ENCODE data around the gene RPL5. TPM values are rescaled to one million over a fixed set of nuclear protein-coding genes. Genes with fewer than 3 reads are reported as not detected.
"Not testable (repeated sequence)": the region's sequence is repeated elsewhere in the genome, so short reads cannot be mapped to it uniquely, and the experiment has no call there.

RPL5 gene
- 1,000 to 10,000 TPM; 1,555 to 2,814 (median 2,267) TPM for polyA plus RNA-seq (ENCODE audit: low read depth in 6 of 6)

DNA sequence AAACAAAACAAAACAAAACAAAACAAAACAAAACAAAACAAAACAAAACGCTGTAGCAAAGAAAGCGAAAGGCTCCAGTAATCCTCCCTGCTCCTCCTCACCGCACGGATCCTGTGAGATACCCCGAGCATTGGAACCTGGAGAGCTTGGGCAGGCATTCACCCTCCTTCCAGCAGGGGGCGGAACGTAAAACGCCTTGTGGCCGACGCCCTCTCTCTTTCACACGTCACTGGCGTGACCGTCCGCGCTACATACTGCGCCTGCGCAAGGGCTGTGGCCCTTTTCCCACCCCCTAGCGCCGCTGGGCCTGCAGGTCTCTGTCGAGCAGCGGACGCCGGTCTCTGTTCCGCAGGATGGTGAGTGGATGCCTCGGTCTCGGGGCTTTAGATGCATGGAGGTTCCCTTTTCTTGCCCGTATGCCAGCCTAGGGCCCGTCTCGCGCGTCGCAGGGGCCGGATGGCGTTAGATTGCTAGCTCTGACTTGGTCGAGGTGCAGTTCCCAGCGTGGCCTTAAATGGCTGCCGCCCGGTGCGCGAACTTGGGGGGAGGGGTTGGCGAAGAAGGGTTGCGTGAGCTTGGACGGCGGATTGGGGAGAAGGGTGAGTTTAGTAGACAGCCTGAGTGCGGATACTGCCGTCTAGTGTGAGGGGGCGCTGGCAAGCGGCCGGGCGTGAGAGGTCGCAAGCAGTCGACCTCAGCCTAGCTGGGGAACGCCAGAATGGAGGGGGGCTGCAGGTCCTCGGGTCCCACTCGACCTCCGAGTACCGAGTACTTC is at the start of gene RPL5:
Gene RPL5 (plus strand): TSS at position 279 of the 775 bp plus-strand sequence. CDS start 75 bp downstream, at position 354.
- DNase-seq (peak; percentile 99), ATAC-seq (ENCODE audit: low read depth in 2 of 2) (peak; percentile 87 to 88)
- Mint-ChIP-seq H3K36me3 (peaks cover 6 to 16% of the 10 kb centered on the region in 2 donors), H3K4me3 (peak within 1 kb of the TSS; percentile 95 to 100 (median 98)), H3K27ac (peak within 1 kb of the TSS; percentile 95 to 100 (median 98)), H3K9me3 (no peaks in the 10 kb centered on the region), H3K27me3 (no peaks in the 10 kb centered on the region), H3K4me1 (peaks cover 27 to 53% (median 32%) of the 10 kb centered on the region in 3 donors)

GRCh38 chr1:92783550-92783949 is 48.3 kb upstream of the RPL5 start:
- not testable (repeated sequence) for ATAC-seq (ENCODE audit: low read depth in 2 of 2); DNase-seq; H3K9me3 Mint-ChIP-seq; H3K36me3 Mint-ChIP-seq; H3K27me3 Mint-ChIP-seq
- H3K27ac Mint-ChIP-seq, result peak overlapping the region; percentile 83 to 95 (median 89)
- H3K4me1 Mint-ChIP-seq, result peaks cover 16 to 34% (median 21%) of the 10 kb centered on the region in 3 donors
- H3K4me3 Mint-ChIP-seq, result peak overlapping the region; percentile 80 to 94 (median 87)

GRCh38 chr1:92784021-92784638 is 47.7 kb upstream of the RPL5 start:
- Mint-ChIP-seq H3K4me1 (peaks cover 16 to 34% (median 20%) of the 10 kb centered on the region in 3 donors), H3K4me3 (peak overlapping the region; percentile 80 to 94 (median 87)), H3K9me3 (no peaks in the 10 kb centered on the region), H3K27ac (peak overlapping the region; percentile 83 to 95 (median 89)), H3K27me3 (no peaks in the 10 kb centered on the region), H3K36me3 (peaks cover 0 to 4% of the 10 kb centered on the region in 2 donors)
- DNase-seq (peak; percentile 31), ATAC-seq (ENCODE audit: low read depth in 2 of 2) (no peak)

DNA sequence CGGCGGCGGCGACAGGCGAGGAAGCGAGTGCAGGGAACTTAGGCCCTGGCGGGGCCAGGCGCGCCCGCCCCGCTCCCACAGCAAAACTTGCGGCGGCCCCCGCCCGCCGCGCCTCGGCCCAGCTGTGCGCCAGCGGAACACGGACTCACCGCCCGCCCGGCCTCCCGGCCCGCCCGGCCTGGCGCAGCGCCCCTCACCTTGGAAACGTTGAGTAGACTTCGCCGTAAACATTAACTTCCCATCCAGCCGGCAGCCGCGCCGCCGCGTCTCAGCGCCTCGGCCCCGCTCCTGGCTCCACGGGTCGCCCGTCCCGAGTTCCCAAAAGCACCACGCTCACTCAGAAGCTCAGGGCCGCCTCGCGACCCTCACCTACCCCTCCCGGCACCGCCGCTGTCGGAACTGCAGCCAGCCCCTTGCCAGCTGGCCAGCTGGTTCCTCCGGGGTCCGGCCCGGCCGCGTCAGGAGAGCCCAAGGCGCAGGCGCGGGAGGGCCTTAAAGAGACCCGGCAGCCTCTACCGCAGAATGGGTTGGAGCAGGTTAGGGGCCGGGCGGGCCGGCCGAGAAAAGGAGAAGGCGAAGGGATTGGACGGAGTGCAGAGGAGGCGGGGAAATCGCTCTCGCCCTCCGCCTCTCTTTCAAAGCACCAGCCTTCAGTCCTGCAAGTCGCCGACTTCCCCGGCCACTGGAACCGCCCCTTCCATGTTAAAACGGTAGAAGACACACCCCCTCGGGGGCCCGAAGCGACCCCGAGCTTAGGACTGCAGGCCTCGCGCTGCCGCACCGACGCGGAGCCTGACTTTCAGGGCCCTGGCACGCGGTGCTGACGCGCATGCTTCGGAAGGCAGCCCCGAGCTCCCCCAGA is 47.0 kb upstream of the RPL5 start, which contains the start of gene EVI5:
Gene EVI5 (minus strand): TSS at position 470 of the 862 bp plus-strand sequence. CDS start 48,562 bp downstream, outside the sequence.
- H3K27me3 Mint-ChIP-seq, result no peaks in the 10 kb centered on the region
- H3K4me1 Mint-ChIP-seq, result peaks cover 16 to 33% (median 20%) of the 10 kb centered on the region in 3 donors
- no peaks in the 10 kb centered on the region for H3K9me3 Mint-ChIP-seq
- peak; percentile 83 to 85 for ATAC-seq (ENCODE audit: low read depth in 2 of 2)
- peak; percentile 90 for DNase-seq
- H3K27ac Mint-ChIP-seq, result peak within 1 kb of the TSS; percentile 87 to 98 (median 96)
- peak within 1 kb of the TSS; percentile 83 to 94 (median 89) for H3K4me3 Mint-ChIP-seq
- peaks cover 0 to 4% of the 10 kb centered on the region in 2 donors for H3K36me3 Mint-ChIP-seq

GRCh38 chr1:92786111-92786901 is 45.5 kb upstream of the RPL5 start:
- H3K4me1 Mint-ChIP-seq, result peaks cover 16 to 31% (median 20%) of the 10 kb centered on the region in 3 donors
- H3K27me3 Mint-ChIP-seq, result peaks cover 0 to 8% (median 4%) of the 10 kb centered on the region in 3 donors
- peak overlapping the region in 5 of 6 donors; percentile 61 to 95 (median 82) for H3K27ac Mint-ChIP-seq
- H3K9me3 Mint-ChIP-seq, result no peaks in the 10 kb centered on the region
- H3K4me3 Mint-ChIP-seq, result peak overlapping the region in 7 of 8 donors; percentile 3 to 80 (median 50)
- peaks cover 0 to 4% of the 10 kb centered on the region in 2 donors for H3K36me3 Mint-ChIP-seq
- no peak for DNase-seq
- ATAC-seq (ENCODE audit: low read depth in 2 of 2), result no peak

DNA sequence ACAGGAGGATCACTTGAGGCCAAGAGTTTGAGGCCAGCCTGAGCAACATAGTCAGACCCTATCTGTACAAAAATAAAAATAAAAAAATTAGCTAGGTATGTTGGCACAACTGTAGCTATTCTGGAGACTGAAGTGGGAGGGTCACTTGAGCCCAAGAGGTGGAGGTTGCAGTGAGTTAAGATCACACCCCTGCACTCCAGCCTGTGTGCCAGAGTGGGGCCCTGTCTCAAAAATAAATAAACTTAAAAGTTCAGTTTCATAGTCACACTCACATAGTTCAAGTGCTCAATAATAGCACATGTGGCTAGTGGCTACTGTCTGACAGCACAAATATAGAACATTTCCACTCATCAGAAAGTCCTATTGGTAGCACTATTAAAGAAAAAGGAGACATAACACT is 41.8 kb upstream of the RPL5 start:
- peaks cover 0 to 27% (median 7%) of the 10 kb centered on the region in 3 donors for H3K27me3 Mint-ChIP-seq
- H3K27ac Mint-ChIP-seq, result no peak overlapping the region
- H3K36me3 Mint-ChIP-seq, result no peaks in the 10 kb centered on the region
- no peak overlapping the region for H3K4me3 Mint-ChIP-seq
- no peak for ATAC-seq (ENCODE audit: low read depth in 2 of 2)
- H3K4me1 Mint-ChIP-seq, result peaks cover 6 to 9% (median 7%) of the 10 kb centered on the region in 3 donors
- no peak for DNase-seq
- peaks cover 0 to 4% (median 0%) of the 10 kb centered on the region in 7 donors for H3K9me3 Mint-ChIP-seq

- H3K27ac Mint-ChIP-seq, result no peak overlapping the region
- peaks cover 0 to 4% (median 4%) of the 10 kb centered on the region in 3 donors for H3K4me1 Mint-ChIP-seq
- H3K9me3 Mint-ChIP-seq, result peaks cover 0 to 4% (median 0%) of the 10 kb centered on the region in 7 donors
- no peak overlapping the region for H3K4me3 Mint-ChIP-seq
- ATAC-seq (ENCODE audit: low read depth in 2 of 2), result no peak
- no peak for DNase-seq
- H3K27me3 Mint-ChIP-seq, result peaks cover 0 to 27% (median 9%) of the 10 kb centered on the region in 3 donors
- no peaks in the 10 kb centered on the region for H3K36me3 Mint-ChIP-seq
These were observed 41.0 kb upstream of the RPL5 start for GRCh38 chr1:92790867-92791266.

DNA sequence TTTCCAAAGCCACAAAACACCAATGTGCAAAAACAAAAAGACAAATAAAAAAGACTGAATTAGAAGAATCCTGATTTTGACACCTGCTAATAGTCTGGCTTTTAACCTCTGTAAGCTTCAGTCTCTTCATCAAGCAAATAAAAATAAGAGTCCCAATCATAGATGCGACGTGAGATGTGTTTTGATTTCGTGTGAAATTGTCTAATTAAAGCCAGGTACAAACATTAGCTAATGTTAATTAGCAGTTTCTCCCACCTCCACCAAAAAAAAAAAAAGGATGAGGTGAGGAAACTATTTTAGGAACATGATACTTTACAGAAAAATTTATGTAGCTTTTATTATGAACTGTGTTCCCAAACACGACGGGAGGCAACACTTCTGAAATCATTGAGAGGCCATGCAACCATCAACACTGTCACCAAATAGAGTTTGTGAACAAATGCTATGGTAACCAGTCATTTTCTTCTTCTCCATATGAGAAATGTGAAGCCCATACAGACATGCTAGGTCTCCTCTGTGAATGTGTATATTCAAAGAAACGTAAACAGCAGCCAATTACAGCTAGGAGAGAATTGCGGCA is 40.3 kb upstream of the RPL5 start:
- no peak for ATAC-seq (ENCODE audit: low read depth in 2 of 2)
- DNase-seq, result no peak
- no peak overlapping the region for H3K27ac Mint-ChIP-seq
- H3K27me3 Mint-ChIP-seq, result peaks cover 0 to 27% (median 9%) of the 10 kb centered on the region in 3 donors
- no peak overlapping the region for H3K4me3 Mint-ChIP-seq
- H3K36me3 Mint-ChIP-seq, result no peaks in the 10 kb centered on the region
- peaks cover 0 to 4% (median 0%) of the 10 kb centered on the region in 7 donors for H3K9me3 Mint-ChIP-seq
- H3K4me1 Mint-ChIP-seq, result peaks cover 0 to 1% (median 1%) of the 10 kb centered on the region in 3 donors

GRCh38 chr1:92792340-92792782 is 39.5 kb upstream of the RPL5 start:
- no peaks in the 10 kb centered on the region for H3K36me3 Mint-ChIP-seq
- peaks cover 0 to 4% (median 0%) of the 10 kb centered on the region in 7 donors for H3K9me3 Mint-ChIP-seq
- ATAC-seq (ENCODE audit: low read depth in 2 of 2) (no peak), DNase-seq (no peak)
- H3K4me3 Mint-ChIP-seq, result no peak overlapping the region
- peaks cover 2 to 27% (median 13%) of the 10 kb centered on the region in 3 donors for H3K27me3 Mint-ChIP-seq
- H3K4me1 Mint-ChIP-seq, result no peaks in the 10 kb centered on the region
- no peak overlapping the region for H3K27ac Mint-ChIP-seq

GRCh38 chr1:92795166-92795565 is 36.7 kb upstream of the RPL5 start:
- Mint-ChIP-seq H3K36me3 (no peaks in the 10 kb centered on the region), H3K27me3 (peaks cover 8 to 27% (median 16%) of the 10 kb centered on the region in 3 donors)
- ATAC-seq (ENCODE audit: low read depth in 2 of 2), result no peak

GRCh38 chr1:92797297-92797696 is 34.5 kb upstream of the RPL5 start:
- no peaks in the 10 kb centered on the region for H3K36me3 Mint-ChIP-seq
- H3K4me1 Mint-ChIP-seq, result peaks cover 0 to 4% (median 0%) of the 10 kb centered on the region in 3 donors
- no peak overlapping the region for H3K4me3 Mint-ChIP-seq
- H3K27me3 Mint-ChIP-seq, result peaks cover 8 to 19% (median 12%) of the 10 kb centered on the region in 3 donors
- peaks cover 0 to 4% (median 0%) of the 10 kb centered on the region in 7 donors for H3K9me3 Mint-ChIP-seq
- ATAC-seq (ENCODE audit: low read depth in 2 of 2), result no peak
- H3K27ac Mint-ChIP-seq, result peak overlapping the region in 2 of 6 donors; percentile 0 to 9
- DNase-seq, result no peak

More at GRCh38 chr1:92795166-92795565, 36.7 kb upstream of the RPL5 start:
- Mint-ChIP-seq H3K4me3 (no peak overlapping the region), H3K4me1 (no peaks in the 10 kb centered on the region), H3K27ac (no peak overlapping the region), H3K9me3 (peaks cover 0 to 4% (median 0%) of the 10 kb centered on the region in 7 donors)
- DNase-seq, result no peak

DNA sequence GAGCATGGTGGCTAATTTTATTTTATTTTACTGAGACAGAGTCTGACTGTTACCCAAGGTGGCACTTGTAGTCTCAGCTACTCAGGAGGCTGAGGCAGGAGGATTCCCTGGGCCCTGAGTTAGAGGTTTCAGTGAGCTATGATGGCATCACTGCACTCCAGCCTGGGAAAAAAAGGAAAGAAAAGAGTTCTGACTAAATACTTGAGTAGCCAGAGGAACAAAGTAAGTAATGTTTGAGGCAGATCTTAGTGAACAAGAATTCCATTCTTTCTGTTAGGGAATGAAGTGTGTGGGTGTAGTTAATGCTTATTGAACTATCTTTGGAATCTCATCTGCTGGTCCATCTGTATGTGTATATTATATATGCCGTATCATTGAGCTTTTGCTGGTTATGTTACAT is 33.9 kb upstream of the RPL5 start:
- Mint-ChIP-seq H3K4me3 (no peak overlapping the region), H3K9me3 (peaks cover 0 to 4% (median 0%) of the 10 kb centered on the region in 7 donors), H3K4me1 (peaks cover 0 to 4% (median 0%) of the 10 kb centered on the region in 3 donors), H3K27me3 (peaks cover 8 to 14% (median 12%) of the 10 kb centered on the region in 3 donors), H3K36me3 (no peaks in the 10 kb centered on the region), H3K27ac (no peak overlapping the region)
- ATAC-seq (ENCODE audit: low read depth in 2 of 2), result no peak
- DNase-seq, result no peak
